Fibroblast of skin of right quadriceps (primary cell): ENCODE data around the gene PEAK1.

Experiments used
- DNase-seq: peaks from one replicate; pipeline ENCODE4 v3.0.0-alpha.2; 2013

The PEAK1 gene

GRCh38 chr15:77400258-77400657 is 19.6 kb downstream of the PEAK1 start:
- DNase-seq, result no peak

- no peak for DNase-seq
Observed at GRCh38 chr15:77398927-77399326, 21.0 kb downstream of the PEAK1 start.

DNA sequence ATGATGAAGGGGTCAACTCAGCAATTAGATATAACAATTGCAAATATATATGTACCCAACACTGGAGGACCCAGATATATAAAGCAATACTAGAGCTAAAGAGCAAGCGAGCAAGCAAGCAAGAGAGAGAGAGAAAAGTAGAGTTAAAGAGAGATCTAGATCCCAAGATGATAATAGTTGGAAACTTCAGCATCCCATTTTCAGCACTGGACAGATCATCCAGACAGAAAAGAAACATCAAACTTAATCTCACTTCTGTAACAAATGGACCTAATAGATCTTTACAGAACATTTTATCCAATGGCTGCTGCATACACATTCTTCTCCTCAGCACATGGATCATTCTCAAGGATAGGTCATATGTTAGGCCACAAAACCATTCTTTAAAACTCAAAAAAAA is 23.2 kb downstream of the PEAK1 start:
- no peak for DNase-seq

- DNase-seq, result no peak
Observed at GRCh38 chr15:77395013-77395774, 24.7 kb downstream of the PEAK1 start.

DNA sequence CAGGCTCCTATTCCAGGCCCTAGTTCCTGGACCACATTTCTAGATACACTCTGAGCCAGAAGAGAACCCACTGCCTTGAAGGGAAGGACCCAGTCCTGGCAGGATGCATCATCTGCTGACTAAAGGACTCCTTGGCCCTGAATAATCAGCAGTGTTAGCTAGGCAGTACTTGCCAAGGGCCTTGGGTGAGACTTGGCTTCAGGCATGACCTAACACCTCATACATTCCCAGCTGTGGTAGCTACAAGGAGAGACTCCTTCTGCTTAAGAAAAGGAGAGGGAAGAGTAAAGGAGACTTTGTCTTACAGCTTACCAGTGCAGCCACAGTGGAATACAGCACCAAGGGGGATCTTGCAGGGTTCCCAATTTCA is 26.4 kb downstream of the PEAK1 start:
- peak; percentile 21 for DNase-seq

GRCh38 chr15:77392762-77393470 is 27.0 kb downstream of the PEAK1 start:
- no peak for DNase-seq

DNA sequence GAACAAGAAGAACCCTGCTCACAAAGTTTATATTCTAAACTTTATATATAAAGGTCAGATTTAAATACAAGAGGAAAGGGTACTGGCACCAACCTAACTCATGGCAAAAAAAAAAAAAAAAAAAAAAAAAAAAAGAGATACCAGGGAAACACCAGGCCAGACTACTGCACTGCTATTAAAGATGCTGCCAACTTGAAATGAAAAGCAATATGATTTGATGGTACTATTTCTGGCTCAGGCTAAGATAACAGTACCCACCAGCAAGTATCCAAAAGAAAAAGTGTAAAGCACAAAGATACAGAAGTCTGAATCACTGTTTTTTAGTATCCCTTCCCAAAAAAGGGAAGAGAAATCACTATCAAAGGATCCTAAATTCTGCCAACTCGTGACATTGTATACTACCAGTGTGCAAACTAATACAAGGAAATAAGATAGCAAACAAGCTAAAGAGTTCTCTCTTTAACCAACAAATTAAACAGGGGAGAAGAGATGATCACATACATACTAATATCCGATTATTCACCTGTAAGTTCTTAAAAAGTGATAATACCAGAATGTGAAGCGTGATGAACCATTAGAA is 28.4 kb downstream of the PEAK1 start:
- DNase-seq, result no peak

- peak; percentile 21 for DNase-seq
Observed at GRCh38 chr15:77387365-77388105, 32.4 kb downstream of the PEAK1 start.

GRCh38 chr15:77386626-77387025 is 33.3 kb downstream of the PEAK1 start:
- no peak for DNase-seq

- no peak for DNase-seq
Observed at GRCh38 chr15:77384589-77385359, 35.1 kb downstream of the PEAK1 start.

- DNase-seq, result no peak
Observed at GRCh38 chr15:77384086-77384485, 35.8 kb downstream of the PEAK1 start.

GRCh38 chr15:77380033-77380432 is 39.9 kb downstream of the PEAK1 start:
- no peak for DNase-seq

- DNase-seq, result no peak
Observed at GRCh38 chr15:77376770-77377169, 43.1 kb downstream of the PEAK1 start.

- DNase-seq, result no peak
Observed at GRCh38 chr15:77375133-77375532, 44.8 kb downstream of the PEAK1 start.

GRCh38 chr15:77373441-77373840 is 46.5 kb downstream of the PEAK1 start:
- no peak for DNase-seq

- DNase-seq, result no peak
Observed at GRCh38 chr15:77371850-77372563, 47.9 kb downstream of the PEAK1 start.

GRCh38 chr15:77370580-77370979 is 49.3 kb downstream of the PEAK1 start:
- peak; percentile 19 for DNase-seq

DNA sequence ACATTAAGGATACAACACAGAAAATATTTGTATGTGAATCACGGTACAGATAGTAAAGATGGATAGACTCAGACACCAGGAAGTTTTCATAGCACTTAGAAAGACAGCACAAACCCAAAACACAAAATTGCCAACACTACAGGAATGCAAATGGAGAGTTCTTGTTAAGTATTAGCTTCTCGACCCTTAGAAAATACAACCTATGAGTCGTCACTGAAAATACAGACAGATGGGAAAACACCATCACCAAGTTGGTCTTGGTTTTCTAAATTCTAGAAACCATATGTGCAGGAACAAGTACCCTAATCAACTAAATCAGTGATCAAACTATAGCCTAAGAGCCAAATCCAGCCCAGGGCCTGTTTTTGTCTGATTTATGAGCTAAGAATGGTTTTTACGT is 50.7 kb downstream of the PEAK1 start:
- peak; percentile 35 for DNase-seq

- DNase-seq, result no peak
Observed at GRCh38 chr15:77367631-77368030, 52.3 kb downstream of the PEAK1 start.

- DNase-seq, result no peak
Observed at GRCh38 chr15:77361456-77361855, 58.4 kb downstream of the PEAK1 start.

- no peak for DNase-seq
Observed at GRCh38 chr15:77358545-77359240, 61.2 kb downstream of the PEAK1 start.
